Keratinocyte (primary cell): ENCODE data around the gene COX5A.

Source experiments
- CTCF ChIP-seq, 3 experiments: IDR thresholded peaks in 1 of 3; conservative IDR thresholded peaks in 1 of 3; optimal IDR thresholded peaks in 1 of 3; 2 replicates in 2 of 3; 3 replicates in 1 of 3; pipeline versions ENCODE3 to v1.5.1; 2011; ENCODE audit warnings: low read length in 3 of 3, mild to moderate bottlenecking in 3 of 3, moderate library complexity in 2 of 3, control low read depth in 1 of 3, inconsistent platforms in 1 of 3; ENCODE audit not compliant: insufficient read depth in 2 of 3; ENCODE audit errors: extremely low read depth in 1 of 3
- EZH2 ChIP-seq: IDR thresholded peaks from one replicate; pipeline ENCODE4 v1.6.1; 2012; ENCODE audit warnings: inconsistent platforms, mild to moderate bottlenecking, low read length, moderate library complexity

GRCh38 chr15:74895830-74896229 is 42.0 kb downstream of the COX5A start:
- no peak for TF ChIP-seq CTCF (optimal IDR thresholded peaks at IDR 0.05 in 1 of 3, IDR thresholded peaks at IDR 0.05 in 1 of 3, conservative IDR thresholded peaks at IDR 0.05 in 1 of 3; ENCODE audit: extremely low read depth in 1 of 3, insufficient read depth in 2 of 3, low read length in 3 of 3)
- TF ChIP-seq EZH2: no peak
